ENCODE measurements around the gene TIGD3.

The TIGD3 gene

DNA sequence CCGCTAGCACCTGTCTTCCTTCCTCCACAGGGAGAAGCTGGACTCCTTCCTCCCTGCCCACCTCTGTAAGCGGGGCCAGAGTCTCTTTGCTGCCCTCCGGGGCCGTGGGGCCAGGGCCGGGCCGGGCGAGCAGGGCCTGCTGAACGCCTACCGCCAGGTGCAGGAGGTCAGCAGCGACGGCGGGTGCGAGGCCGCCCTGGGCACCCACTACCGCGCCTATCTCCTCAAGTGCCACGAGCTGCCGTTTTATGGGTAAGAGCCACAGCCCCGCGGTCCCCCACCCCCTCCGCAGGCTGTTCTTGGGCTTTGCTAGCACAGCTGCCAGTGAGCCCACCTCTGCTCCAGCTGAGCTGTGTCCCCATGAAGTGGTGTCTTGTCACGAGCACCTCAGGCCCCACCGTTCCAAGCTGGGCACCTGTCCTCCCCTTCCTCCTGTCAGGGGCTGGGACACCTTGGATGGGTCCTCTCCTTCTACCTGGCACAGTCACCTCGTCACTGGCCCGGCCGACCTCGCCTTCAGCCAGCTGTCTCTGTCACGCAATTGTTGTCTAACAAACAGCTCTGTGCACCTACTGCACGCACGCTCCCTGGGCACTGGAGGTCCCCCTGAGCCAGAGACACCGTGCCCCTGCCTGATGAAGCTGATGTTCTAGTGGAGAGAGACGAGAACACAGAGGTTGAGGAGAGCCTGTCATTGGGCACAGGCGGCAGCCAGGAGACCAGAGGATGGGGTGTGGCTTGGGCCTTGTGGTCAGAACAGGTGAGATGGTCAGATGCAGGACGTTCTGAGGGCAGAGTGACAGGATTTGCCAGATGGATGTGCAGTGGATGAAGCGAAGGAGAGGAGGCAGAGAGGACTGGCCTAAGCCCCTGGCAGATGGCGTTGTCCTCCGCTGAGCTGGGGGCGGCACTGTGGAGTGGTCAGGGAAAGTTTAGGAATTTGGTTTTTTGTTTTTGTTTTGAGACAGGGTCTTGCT, 42.5 kb downstream of the TIGD3 start:
- FAIRE-seq (no peak), DNase-seq (ENCODE audit: insufficient read length, low spot score) (no peak)
- TF ChIP-seq, protein P1, sequence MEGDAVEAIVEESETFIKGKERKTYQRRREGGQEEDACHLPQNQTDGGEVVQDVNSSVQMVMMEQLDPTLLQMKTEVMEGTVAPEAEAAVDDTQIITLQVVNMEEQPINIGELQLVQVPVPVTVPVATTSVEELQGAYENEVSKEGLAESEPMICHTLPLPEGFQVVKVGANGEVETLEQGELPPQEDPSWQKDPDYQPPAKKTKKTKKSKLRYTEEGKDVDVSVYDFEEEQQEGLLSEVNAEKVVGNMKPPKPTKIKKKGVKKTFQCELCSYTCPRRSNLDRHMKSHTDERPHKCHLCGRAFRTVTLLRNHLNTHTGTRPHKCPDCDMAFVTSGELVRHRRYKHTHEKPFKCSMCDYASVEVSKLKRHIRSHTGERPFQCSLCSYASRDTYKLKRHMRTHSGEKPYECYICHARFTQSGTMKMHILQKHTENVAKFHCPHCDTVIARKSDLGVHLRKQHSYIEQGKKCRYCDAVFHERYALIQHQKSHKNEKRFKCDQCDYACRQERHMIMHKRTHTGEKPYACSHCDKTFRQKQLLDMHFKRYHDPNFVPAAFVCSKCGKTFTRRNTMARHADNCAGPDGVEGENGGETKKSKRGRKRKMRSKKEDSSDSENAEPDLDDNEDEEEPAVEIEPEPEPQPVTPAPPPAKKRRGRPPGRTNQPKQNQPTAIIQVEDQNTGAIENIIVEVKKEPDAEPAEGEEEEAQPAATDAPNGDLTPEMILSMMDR (IDR thresholded peaks at IDR 0.05; ENCODE audit: insufficient read depth, missing control alignments), result no peak

GRCh38 chr11:65398362-65398910, 43.9 kb downstream of the TIGD3 start:
- FAIRE-seq, result no peak
- no peak for DNase-seq (ENCODE audit: insufficient read length, low spot score)
- TF ChIP-seq, protein P1 (IDR thresholded peaks at IDR 0.05; ENCODE audit: insufficient read depth, missing control alignments), result no peak

- TF ChIP-seq, protein P1 (IDR thresholded peaks at IDR 0.05; ENCODE audit: insufficient read depth, missing control alignments), result no peak
- DNase-seq (ENCODE audit: insufficient read length, low spot score), result no peak
- no peak for FAIRE-seq
Observed at GRCh38 chr11:65399249-65399648, 44.7 kb downstream of the TIGD3 start.

GRCh38 chr11:65399845-65400244, 45.3 kb downstream of the TIGD3 start:
- DNase-seq (ENCODE audit: insufficient read length, low spot score) (no peak), FAIRE-seq (no peak)
- TF ChIP-seq, protein P1 (IDR thresholded peaks at IDR 0.05; ENCODE audit: insufficient read depth, missing control alignments), result no peak

DNA sequence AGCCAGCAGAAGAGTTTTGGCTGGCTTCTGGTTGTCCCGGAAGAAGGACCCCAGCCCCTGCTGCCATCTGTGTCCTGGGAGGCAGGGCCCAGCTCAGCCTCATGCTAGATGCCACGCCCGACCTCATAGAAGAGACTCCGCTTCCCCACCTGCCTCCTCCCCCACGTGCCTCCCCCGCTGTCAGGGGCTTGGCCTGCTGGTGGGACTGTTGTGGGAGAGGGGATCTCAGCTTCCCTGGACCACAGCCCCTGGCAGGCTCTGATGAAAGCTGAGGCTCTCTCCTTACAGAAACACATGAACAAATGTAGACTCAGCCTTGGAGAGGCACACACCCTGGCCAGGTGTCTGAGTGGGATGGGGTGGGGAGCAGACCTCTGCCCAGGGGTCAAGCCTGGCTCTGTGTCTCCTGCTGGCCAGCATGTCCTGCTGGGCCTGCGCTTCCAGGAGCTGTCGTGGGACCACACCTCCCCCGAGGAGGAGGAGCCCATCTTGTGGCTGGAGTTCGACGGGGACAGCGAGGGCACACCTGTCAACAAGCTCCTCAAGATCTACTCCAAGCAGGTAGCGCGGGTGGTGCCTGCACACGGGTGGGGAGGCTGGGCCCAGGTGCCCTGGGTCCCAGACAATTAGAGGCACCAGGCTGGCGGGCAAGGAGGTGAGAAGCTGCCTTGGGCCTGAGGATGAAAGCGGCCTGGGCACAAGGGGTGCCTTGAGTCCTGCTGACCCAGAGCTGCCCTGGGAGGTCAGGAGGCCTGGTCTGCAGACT, 45.9 kb downstream of the TIGD3 start:
- TF ChIP-seq, protein P1 (IDR thresholded peaks at IDR 0.05; ENCODE audit: insufficient read depth, missing control alignments), result no peak
- FAIRE-seq, result no peak
- no peak for DNase-seq (ENCODE audit: insufficient read length, low spot score)

GRCh38 chr11:65401073-65401802, 46.7 kb downstream of the TIGD3 start:
- no peak for FAIRE-seq
- DNase-seq (ENCODE audit: insufficient read length, low spot score), result no peak
- TF ChIP-seq, protein P1 (IDR thresholded peaks at IDR 0.05; ENCODE audit: insufficient read depth, missing control alignments), result no peak

All from D721Med (cell line).